ENCODE data around the gene KCTD17. TPM values are rescaled to one million over a fixed set of nuclear protein-coding genes. Genes with fewer than 3 reads are reported as not detected.

The KCTD17 gene
- total and polyA plus RNA-seq, 12 donors: 6.9 to 49.2 (median 16.4) TPM

DNA sequence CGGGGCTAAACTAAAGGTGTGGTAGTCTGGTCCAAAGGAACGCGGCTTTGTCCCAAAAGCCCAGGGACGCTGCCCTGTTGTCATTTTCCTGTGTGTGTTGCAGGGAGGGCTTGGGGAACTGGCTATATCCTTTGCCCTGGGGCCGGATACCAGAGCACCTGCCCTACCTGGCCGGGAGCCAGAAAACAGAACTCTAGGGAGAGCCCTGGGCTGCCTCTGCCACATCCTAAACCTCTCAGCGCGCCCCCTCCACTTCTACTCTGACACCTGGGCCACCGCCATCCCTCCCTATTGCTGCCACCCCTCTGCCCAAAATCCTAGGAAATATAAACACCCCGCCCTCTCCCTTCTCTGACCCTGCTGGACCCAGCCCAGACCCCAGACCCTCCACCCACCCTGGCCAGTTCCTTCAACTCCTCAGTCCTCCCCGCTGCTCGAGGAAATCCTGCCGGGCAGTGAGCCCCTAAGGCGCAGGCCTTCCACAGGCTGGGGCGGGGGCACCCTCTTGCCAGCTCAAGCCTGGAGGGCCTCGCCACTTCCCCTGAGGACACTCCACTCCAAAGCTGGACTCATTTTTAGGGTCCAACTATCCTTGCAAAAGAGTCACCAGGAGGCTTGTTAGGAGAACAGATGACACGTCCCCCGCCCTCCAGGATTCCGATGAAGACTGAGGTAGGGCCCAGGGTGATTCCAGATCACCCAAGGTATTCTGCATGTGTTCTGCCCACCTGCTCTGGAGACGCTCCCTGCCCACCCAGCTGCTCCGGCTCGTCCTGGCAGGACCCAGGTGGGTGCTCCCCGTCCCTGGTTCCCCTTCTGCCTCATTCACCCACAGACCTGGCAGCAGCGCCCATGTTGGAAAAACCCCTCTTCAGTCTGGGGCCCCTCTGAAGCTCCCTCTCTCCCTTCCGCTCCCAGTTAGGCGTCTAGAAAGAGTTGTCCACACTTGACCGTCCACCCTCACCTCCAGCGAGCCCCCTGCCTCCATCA is 12.2 kb downstream of the KCTD17 start:
- ATAC-seq (no peak), DNase-seq (no peak)
- no peak overlapping the region for H3K4me3 ChIP-seq
- intact Hi-C loops (cut with DNase I): loop anchor here in 1 of 10 donors (10.0 kb wide), 1 partner anchor 401 kb away; no protein-coding TSS in a partner anchor
- H3K27ac ChIP-seq: no peak overlapping the region
- 86 to 87% methylated on average over 28 of the region's 28 CpGs for WGBS, 2 donors
- H3K4me1 ChIP-seq: no peaks in the 10 kb centered on the region
- no peaks in the 10 kb centered on the region for H3K9me3 ChIP-seq
- H3K36me3 ChIP-seq: peaks cover 0 to 32% (median 0%) of the 10 kb centered on the region in 9 donors
- TF ChIP-seq, protein P1, sequence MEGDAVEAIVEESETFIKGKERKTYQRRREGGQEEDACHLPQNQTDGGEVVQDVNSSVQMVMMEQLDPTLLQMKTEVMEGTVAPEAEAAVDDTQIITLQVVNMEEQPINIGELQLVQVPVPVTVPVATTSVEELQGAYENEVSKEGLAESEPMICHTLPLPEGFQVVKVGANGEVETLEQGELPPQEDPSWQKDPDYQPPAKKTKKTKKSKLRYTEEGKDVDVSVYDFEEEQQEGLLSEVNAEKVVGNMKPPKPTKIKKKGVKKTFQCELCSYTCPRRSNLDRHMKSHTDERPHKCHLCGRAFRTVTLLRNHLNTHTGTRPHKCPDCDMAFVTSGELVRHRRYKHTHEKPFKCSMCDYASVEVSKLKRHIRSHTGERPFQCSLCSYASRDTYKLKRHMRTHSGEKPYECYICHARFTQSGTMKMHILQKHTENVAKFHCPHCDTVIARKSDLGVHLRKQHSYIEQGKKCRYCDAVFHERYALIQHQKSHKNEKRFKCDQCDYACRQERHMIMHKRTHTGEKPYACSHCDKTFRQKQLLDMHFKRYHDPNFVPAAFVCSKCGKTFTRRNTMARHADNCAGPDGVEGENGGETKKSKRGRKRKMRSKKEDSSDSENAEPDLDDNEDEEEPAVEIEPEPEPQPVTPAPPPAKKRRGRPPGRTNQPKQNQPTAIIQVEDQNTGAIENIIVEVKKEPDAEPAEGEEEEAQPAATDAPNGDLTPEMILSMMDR (IDR thresholded peaks at IDR 0.05): no peak
- H3K27me3 ChIP-seq: peaks cover 0 to 34% (median 15%) of the 10 kb centered on the region in 7 donors

GRCh38 chr22:37064553-37064952 is 13.0 kb downstream of the KCTD17 start:
- peaks cover 0 to 42% (median 23%) of the 10 kb centered on the region in 7 donors for H3K27me3 ChIP-seq
- H3K9me3 ChIP-seq: no peaks in the 10 kb centered on the region
- intact Hi-C loops (cut with DNase I): loop anchor here in 1 of 10 donors (10.0 kb wide), 1 partner anchor 400 kb away; no protein-coding TSS in a partner anchor
- no peak overlapping the region for H3K27ac ChIP-seq
- no peak for ATAC-seq
- TF ChIP-seq, protein P1 (IDR thresholded peaks at IDR 0.05): no peak
- H3K4me1 ChIP-seq: no peaks in the 10 kb centered on the region
- DNase-seq: no peak
- no peak overlapping the region for H3K4me3 ChIP-seq
- peaks cover 0 to 24% (median 0%) of the 10 kb centered on the region in 9 donors for H3K36me3 ChIP-seq
- 90 to 91% methylated on average over 11 of the region's 11 CpGs for WGBS, 2 donors

DNA sequence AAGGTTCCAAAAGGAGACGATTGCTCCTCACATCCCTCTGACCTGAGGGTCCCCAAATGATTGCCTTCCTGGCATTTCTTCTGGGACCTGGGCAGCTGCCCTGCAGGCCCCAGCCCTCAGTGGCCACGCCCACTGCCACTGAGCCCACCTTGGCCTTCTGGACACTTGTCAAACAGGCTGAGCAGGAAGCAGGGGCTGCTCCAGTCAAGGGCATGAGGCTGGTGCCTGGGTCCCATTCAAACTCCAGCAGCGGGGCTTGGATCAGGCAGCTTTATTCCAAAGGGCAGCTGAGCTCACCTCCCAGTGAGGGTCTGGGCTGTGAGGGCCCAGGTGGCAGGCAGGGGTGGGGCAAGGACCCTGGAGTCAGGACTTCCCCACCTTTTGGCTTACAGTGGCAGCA is 13.6 kb downstream of the KCTD17 start:
- Histone ChIP-seq H3K4me3 (no peak overlapping the region), H3K36me3 (peaks cover 0 to 18% (median 0%) of the 10 kb centered on the region in 9 donors), H3K27me3 (peaks cover 0 to 48% (median 29%) of the 10 kb centered on the region in 7 donors), H3K4me1 (no peaks in the 10 kb centered on the region), H3K27ac (no peak overlapping the region), H3K9me3 (no peaks in the 10 kb centered on the region)
- intact Hi-C loops (cut with DNase I): loop anchor here in 1 of 10 donors (10.0 kb wide), 1 partner anchor 400 kb away; no protein-coding TSS in a partner anchor
- 82 to 87% methylated on average over 3 of the region's 3 CpGs for WGBS, 2 donors
- ATAC-seq (no peak), DNase-seq (no peak)
- TF ChIP-seq, protein P1 (IDR thresholded peaks at IDR 0.05): no peak

GRCh38 chr22:37065961-37066360 is 14.4 kb downstream of the KCTD17 start:
- WGBS, 2 donors: 84 to 89% methylated on average over 9 of the region's 9 CpGs
- intact Hi-C loops (cut with DNase I): loop anchor here in 1 of 10 donors (10.0 kb wide), 1 partner anchor 399 kb away; no protein-coding TSS in a partner anchor
- H3K27me3 ChIP-seq: peaks cover 0 to 56% (median 37%) of the 10 kb centered on the region in 7 donors
- H3K36me3 ChIP-seq: peaks cover 0 to 10% (median 0%) of the 10 kb centered on the region in 9 donors
- no peak for DNase-seq
- no peak for ATAC-seq
- TF ChIP-seq, protein P1 (IDR thresholded peaks at IDR 0.05): no peak
- H3K4me1 ChIP-seq: no peaks in the 10 kb centered on the region
- H3K4me3 ChIP-seq: no peak overlapping the region
- no peaks in the 10 kb centered on the region for H3K9me3 ChIP-seq
- H3K27ac ChIP-seq: no peak overlapping the region
